GM19372 (cell line): ENCODE data around the gene FAM174B.
A peak's percentile ranks its signal among the peaks of the same experiment; 100 is the strongest.

ENCODE experiments used
- ATAC-seq: cut with Tn5 transposase; IDR thresholded peaks from one replicate; pipeline ENCODE4 v1.9.1; 2021; ENCODE audit warnings: mild to moderate bottlenecking, low read depth, moderate library complexity; ENCODE audit not compliant: unreplicated experiment

FAM174B gene

GRCh38 chr15:92645051-92645631 is 10.4 kb downstream of the FAM174B start:
- no peak for ATAC-seq

GRCh38 chr15:92643849-92644815 is 11.4 kb downstream of the FAM174B start:
- ATAC-seq, result no peak

- no peak for ATAC-seq
Measured at GRCh38 chr15:92638709-92639365, 16.7 kb downstream of the FAM174B start.

GRCh38 chr15:92638291-92638708 is 17.3 kb downstream of the FAM174B start:
- ATAC-seq, result no peak

- no peak for ATAC-seq
Measured at GRCh38 chr15:92637626-92638025, 17.9 kb downstream of the FAM174B start.

GRCh38 chr15:92636908-92637481 is 18.6 kb downstream of the FAM174B start:
- ATAC-seq, result no peak

- ATAC-seq, result no peak
Measured at GRCh38 chr15:92636401-92636907, 19.1 kb downstream of the FAM174B start.

- ATAC-seq, result no peak
Measured at GRCh38 chr15:92634671-92635201, 20.8 kb downstream of the FAM174B start.

- ATAC-seq, result no peak
Measured at GRCh38 chr15:92634060-92634459, 21.5 kb downstream of the FAM174B start.

- no peak for ATAC-seq
Measured at GRCh38 chr15:92633418-92633817, 22.2 kb downstream of the FAM174B start.

- ATAC-seq, result no peak
Measured at GRCh38 chr15:92633001-92633400, 22.6 kb downstream of the FAM174B start.

- no peak for ATAC-seq
Measured at GRCh38 chr15:92631721-92632120, 23.9 kb downstream of the FAM174B start.

- no peak for ATAC-seq
Measured at GRCh38 chr15:92629975-92630626, 25.5 kb downstream of the FAM174B start.

GRCh38 chr15:92629276-92629974 is 26.1 kb downstream of the FAM174B start:
- ATAC-seq, result no peak

GRCh38 chr15:92627014-92627413 is 28.6 kb downstream of the FAM174B start:
- no peak for ATAC-seq

- ATAC-seq, result peak; percentile 79
Measured at GRCh38 chr15:92625251-92625980, 30.2 kb downstream of the FAM174B start.

- ATAC-seq, result no peak
Measured at GRCh38 chr15:92624401-92624991, 31.1 kb downstream of the FAM174B start.

GRCh38 chr15:92623435-92623834 is 32.1 kb downstream of the FAM174B start:
- no peak for ATAC-seq
